HFFc6 (cell line): ENCODE data around the gene ABHD3. TPM values are rescaled to one million over a fixed set of nuclear protein-coding genes. Genes with fewer than 3 reads are reported as not detected.
A peak's percentile ranks its signal among the peaks of the same experiment; 100 is the strongest.

Experiments used
- DNase-seq: peaks from one replicate; pipeline ENCODE4 v3.0.0-alpha.2; 2018
- H3K27ac Mint-ChIP-seq: 2 replicates; pipeline ENCODE4 v1.8.0; 2020; ENCODE audit warnings: mild to moderate bottlenecking, mixed read lengths
- H3K27me3 Mint-ChIP-seq: 2 replicates; pipeline ENCODE4 v1.8.0; 2021; ENCODE audit warnings: mild to moderate bottlenecking, moderate library complexity, mixed read lengths; ENCODE audit not compliant: insufficient read depth
- H3K36me3 Mint-ChIP-seq: 2 replicates; pipeline ENCODE4 v1.8.0; 2021; ENCODE audit warnings: low read depth, mixed read lengths
- H3K4me1 Mint-ChIP-seq: 2 replicates; pipeline ENCODE4 v1.8.0; 2020; ENCODE audit warnings: low read depth, mixed read lengths
- H3K4me3 Mint-ChIP-seq: 2 replicates; pipeline ENCODE4 v1.8.0; 2020; ENCODE audit warnings: mild to moderate bottlenecking, moderate library complexity, mixed read lengths
- H3K9me3 Mint-ChIP-seq: 2 replicates; pipeline ENCODE4 v1.8.0; 2020; ENCODE audit warnings: mild to moderate bottlenecking, mixed read lengths
- total RNA-seq, 6 experiments: library from RNA; stranded (reverse); fragmentation: NEBNext Ultra II Directional; extraction: Animal tissue kit (Norgen Biotek cat#: 25700); gene quantifications; 2 replicates in 1 of 6; 3 replicates in 5 of 6; pipeline ENCODE4 v1.2.3, GENCODE V29; 2021
- TF ChIP-seq, protein P1 (sequence below): fragments of 200-600 bp; sonication (generic); IDR thresholded peaks from 2 replicates; pipeline ENCODE4 v1.5.0; 2021; ENCODE audit warnings: antibody characterized with exemption, mild to moderate bottlenecking

ABHD3 gene
- total RNA-seq, 6 experiments from 2014 or later, result 2.8 to 7.2 (median 4.7) TPM

DNA sequence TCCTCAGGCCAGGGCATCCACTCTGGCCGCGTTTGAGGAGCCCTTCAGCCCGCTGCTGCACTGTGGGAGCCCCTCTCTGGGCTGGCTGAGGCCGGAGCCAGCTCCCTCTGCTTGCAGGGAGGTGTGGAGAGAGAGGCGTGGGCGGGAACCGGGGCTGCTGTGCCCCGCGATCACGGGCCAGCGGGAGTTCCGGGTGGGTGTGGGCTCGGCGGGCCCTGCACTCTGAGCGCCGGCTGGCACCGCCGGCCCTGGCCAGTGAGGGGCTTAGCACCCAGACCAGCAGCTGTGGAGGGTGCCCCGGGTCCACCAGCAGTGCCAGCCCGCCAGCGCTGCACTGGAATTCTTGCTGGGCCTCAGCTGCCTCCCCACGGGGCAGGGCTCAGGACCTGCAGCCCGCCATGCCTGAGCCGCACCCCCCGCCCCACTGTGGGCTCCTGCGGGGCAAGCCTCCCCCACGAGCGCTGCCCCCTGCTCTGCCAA is 1.9 kb upstream of the ABHD3 start:
- no peak overlapping the region for H3K27ac Mint-ChIP-seq
- TF ChIP-seq, protein P1, sequence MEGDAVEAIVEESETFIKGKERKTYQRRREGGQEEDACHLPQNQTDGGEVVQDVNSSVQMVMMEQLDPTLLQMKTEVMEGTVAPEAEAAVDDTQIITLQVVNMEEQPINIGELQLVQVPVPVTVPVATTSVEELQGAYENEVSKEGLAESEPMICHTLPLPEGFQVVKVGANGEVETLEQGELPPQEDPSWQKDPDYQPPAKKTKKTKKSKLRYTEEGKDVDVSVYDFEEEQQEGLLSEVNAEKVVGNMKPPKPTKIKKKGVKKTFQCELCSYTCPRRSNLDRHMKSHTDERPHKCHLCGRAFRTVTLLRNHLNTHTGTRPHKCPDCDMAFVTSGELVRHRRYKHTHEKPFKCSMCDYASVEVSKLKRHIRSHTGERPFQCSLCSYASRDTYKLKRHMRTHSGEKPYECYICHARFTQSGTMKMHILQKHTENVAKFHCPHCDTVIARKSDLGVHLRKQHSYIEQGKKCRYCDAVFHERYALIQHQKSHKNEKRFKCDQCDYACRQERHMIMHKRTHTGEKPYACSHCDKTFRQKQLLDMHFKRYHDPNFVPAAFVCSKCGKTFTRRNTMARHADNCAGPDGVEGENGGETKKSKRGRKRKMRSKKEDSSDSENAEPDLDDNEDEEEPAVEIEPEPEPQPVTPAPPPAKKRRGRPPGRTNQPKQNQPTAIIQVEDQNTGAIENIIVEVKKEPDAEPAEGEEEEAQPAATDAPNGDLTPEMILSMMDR, result no peak
- no peak for DNase-seq
- no peaks in the 10 kb centered on the region for H3K36me3 Mint-ChIP-seq
- no peak overlapping the region for H3K4me3 Mint-ChIP-seq
- H3K4me1 Mint-ChIP-seq, result peaks cover 26% of the 10 kb centered on the region
- H3K27me3 Mint-ChIP-seq, result peaks cover 3% of the 10 kb centered on the region; the same call in 1 of the 2 replicates
- H3K9me3 Mint-ChIP-seq, result no peaks in the 10 kb centered on the region

DNA sequence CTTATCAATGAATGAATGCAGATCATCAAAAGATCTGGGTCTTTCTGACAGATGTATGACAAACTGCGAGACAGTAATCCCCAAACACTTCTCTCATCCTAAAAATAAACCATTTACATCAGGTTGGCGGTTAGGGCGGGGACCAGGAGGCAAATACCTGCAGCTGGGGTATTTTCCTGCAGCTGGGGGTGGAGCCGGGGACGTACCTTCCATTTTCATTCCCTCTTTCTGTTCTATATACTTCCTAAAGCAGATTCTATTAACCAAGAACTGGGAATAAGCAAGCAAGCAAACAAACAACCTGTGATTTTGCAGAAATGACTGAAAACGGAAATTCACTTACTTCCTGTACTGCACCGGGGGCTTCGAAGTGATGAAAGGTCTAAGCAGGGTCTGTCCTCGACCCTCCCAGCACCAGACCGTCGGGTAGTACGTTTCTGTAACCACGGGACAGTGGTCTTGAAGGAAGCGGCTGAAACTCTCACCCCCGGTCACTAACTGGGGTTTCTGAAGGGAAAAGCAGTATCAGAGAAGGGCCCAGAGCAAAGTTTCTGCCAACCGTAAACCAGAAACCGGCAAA is 1.2 kb downstream of the ABHD3 start:
- Mint-ChIP-seq H3K4me1 (peaks cover 26% of the 10 kb centered on the region), H3K27ac (peak overlapping the region; percentile 89), H3K27me3 (peaks cover 3% of the 10 kb centered on the region), H3K4me3 (peak overlapping the region; percentile 94), H3K9me3 (no peaks in the 10 kb centered on the region), H3K36me3 (no peaks in the 10 kb centered on the region)
- TF ChIP-seq, protein P1, result no peak
- no peak for DNase-seq

DNA sequence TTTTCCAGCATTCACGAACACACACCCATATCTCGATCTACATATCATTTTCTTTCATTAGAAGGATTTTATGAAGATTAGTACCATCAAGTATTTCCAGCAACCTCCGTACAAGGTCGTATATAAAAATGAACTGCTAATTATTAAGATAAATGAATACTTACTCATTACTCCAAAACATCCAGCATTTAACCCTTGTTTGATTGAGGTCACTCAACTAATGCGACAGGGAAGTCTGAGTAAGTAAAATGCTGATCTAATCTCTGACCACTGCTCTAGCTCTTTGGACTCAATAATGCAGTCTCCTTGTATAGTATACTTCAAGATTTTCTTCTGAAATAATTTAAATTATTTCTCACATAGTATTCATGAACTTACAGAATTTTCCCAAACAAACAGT is 2.0 kb downstream of the ABHD3 start:
- TF ChIP-seq, protein P1, result no peak
- no peak for DNase-seq
- Mint-ChIP-seq H3K27ac (peak overlapping the region; percentile 89), H3K4me1 (peaks cover 26% of the 10 kb centered on the region), H3K4me3 (peak overlapping the region; percentile 94), H3K27me3 (peaks cover 3% of the 10 kb centered on the region), H3K9me3 (no peaks in the 10 kb centered on the region), H3K36me3 (no peaks in the 10 kb centered on the region)

DNA sequence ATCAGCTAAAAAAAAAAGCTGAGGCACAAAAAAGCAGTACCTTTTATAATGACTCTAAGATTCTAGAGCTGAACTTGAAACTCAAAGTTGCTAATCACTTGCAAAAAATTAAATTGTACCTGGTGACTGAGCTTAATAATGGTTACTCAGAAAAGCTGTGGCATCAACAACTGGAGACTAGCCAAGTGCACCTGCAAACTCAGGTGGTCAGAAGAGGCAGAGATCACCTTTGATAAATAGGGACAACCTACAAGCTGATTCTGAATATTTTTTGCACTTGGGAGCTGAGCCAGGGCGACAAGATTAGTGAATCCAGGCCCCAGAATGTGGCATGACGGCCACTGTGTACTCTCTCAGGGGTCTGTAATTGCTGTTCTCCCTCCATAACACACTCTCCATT is 3.0 kb downstream of the ABHD3 start:
- TF ChIP-seq, protein P1, result no peak

DNA sequence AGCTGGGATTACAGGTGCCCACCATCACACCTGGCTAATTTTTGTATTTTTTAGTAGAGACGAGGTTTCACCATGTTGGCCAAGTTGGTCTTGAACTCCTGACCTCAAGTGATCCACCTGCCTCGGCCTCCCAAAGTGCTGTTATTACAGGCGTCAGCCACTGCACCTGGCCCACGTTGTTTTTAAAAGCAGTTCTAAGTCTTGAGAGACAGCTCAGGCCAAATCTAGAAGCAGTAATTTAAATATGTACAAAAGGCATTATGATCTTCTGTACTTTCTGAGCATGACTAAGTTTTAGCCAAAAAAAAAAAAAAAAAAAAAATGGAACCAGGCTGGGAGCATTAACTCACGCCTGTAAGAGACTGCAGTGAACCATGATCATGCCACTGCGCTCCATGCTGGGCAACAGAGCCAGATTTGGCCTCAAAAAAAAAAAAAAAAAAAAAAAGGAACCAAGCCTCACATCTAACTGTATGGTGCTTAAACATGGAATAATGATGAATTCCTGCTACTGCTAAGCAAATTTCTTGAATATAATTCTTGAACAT is 4.0 kb downstream of the ABHD3 start:
- DNase-seq, result no peak
- H3K27me3 Mint-ChIP-seq, result peaks cover 3% of the 10 kb centered on the region
- no peak overlapping the region for H3K4me3 Mint-ChIP-seq
- H3K9me3 Mint-ChIP-seq, result no peaks in the 10 kb centered on the region
- no peaks in the 10 kb centered on the region for H3K36me3 Mint-ChIP-seq
- H3K27ac Mint-ChIP-seq, result no peak overlapping the region
- peaks cover 23% of the 10 kb centered on the region for H3K4me1 Mint-ChIP-seq
- TF ChIP-seq, protein P1, result no peak

More for the DNA sequence above, 3.0 kb downstream of the ABHD3 start:
- no peak overlapping the region for H3K4me3 Mint-ChIP-seq
- H3K36me3 Mint-ChIP-seq, result no peaks in the 10 kb centered on the region
- H3K27ac Mint-ChIP-seq, result no peak overlapping the region
- peaks cover 3% of the 10 kb centered on the region for H3K27me3 Mint-ChIP-seq
- no peak for DNase-seq
- H3K4me1 Mint-ChIP-seq, result peaks cover 26% of the 10 kb centered on the region
- no peaks in the 10 kb centered on the region for H3K9me3 Mint-ChIP-seq
